ENCODE measurements around the gene DEUP1. TPM values are rescaled to one million over a fixed set of nuclear protein-coding genes. Genes with fewer than 3 reads are reported as not detected.

DEUP1 gene
- total and polyA plus RNA-seq, 4 donors: 0.39 to 2.4 (median 1.2) TPM

DNA sequence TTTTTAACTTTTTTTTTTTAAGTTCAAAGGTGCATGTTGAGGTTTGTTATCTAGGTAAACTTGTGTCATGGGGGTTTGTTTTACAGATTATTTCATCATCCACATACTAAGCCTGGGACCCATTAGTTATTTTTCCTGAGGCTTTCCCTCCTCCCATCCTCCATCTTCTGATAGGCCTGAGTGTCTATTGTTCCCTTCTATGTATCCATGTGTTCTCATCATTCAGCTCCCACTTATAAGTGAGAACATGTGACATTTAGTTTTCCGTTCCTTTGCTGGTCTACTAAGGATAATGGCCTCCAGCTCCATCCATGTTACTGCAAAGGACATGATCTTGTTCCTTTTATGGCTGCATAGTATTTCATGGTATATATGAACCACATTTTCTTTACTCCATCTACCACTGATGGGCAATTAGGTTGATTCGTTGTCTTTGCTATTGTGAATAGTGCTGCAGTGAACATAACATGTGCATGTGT is 14.4 kb downstream of the DEUP1 start:
- H3K36me3 ChIP-seq (ENCODE audit: control insufficient read depth in 4 of 4, insufficient read depth in 4 of 4, low read length in 4 of 4): no peaks in the 10 kb centered on the region
- TF ChIP-seq, protein P1, sequence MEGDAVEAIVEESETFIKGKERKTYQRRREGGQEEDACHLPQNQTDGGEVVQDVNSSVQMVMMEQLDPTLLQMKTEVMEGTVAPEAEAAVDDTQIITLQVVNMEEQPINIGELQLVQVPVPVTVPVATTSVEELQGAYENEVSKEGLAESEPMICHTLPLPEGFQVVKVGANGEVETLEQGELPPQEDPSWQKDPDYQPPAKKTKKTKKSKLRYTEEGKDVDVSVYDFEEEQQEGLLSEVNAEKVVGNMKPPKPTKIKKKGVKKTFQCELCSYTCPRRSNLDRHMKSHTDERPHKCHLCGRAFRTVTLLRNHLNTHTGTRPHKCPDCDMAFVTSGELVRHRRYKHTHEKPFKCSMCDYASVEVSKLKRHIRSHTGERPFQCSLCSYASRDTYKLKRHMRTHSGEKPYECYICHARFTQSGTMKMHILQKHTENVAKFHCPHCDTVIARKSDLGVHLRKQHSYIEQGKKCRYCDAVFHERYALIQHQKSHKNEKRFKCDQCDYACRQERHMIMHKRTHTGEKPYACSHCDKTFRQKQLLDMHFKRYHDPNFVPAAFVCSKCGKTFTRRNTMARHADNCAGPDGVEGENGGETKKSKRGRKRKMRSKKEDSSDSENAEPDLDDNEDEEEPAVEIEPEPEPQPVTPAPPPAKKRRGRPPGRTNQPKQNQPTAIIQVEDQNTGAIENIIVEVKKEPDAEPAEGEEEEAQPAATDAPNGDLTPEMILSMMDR (IDR thresholded peaks at IDR 0.05; ENCODE audit: control extremely low read depth, extremely low read depth): no peak
- WGBS, 2 donors: 87 to 95% methylated on average over 2 of the region's 2 CpGs

DNA sequence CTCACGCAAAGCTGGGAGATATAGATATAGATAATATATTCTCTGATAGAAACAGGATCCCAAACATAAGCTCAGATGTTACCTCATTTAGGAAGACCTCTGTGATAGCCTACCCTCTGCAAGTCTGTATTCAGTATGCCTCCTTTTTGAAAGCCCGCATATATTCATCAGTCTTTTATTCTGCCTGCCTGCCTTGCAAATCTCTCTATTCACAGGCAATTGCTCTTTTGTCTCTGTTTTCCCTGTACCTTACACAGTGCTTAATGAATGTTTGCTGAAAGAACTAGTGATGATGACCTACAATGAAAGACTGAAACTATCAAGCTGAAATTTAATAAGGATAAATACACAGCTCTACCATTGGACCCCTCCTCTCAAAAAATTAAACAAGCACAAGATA is 18.4 kb downstream of the DEUP1 start:
- Histone ChIP-seq H3K9ac (ENCODE audit: insufficient read depth in 1 of 2, low read length in 2 of 2) (no peak overlapping the region), H3K9me3 (ENCODE audit: control insufficient read depth in 4 of 4, insufficient read depth in 3 of 4, low read length in 3 of 4) (peaks cover 0 to 6% (median 0%) of the 10 kb centered on the region in 4 donors), H3K27ac (ENCODE audit: low read depth in 1 of 2, low read length in 1 of 2) (no peak overlapping the region), H3K4me1 (ENCODE audit: control insufficient read depth in 5 of 5, insufficient read depth in 5 of 5, low read length in 5 of 5) (no peaks in the 10 kb centered on the region), H3K27me3 (ENCODE audit: control insufficient read depth in 3 of 3, insufficient read depth in 3 of 3, low read length in 2 of 3) (no peaks in the 10 kb centered on the region), H3K36me3 (ENCODE audit: control insufficient read depth in 4 of 4, insufficient read depth in 4 of 4, low read length in 4 of 4) (no peaks in the 10 kb centered on the region), H3K4me3 (no peak overlapping the region)
- no peak for ATAC-seq (ENCODE audit: insufficient read depth, low FRiP score)
- 87 to 88% methylated on average over 2 of the region's 2 CpGs for WGBS, 2 donors
- TF ChIP-seq, protein P1 (IDR thresholded peaks at IDR 0.05; ENCODE audit: control extremely low read depth, extremely low read depth): no peak
- no peak for DNase-seq

More for the DNA sequence above, 14.4 kb downstream of the DEUP1 start:
- Histone ChIP-seq H3K9me3 (ENCODE audit: control insufficient read depth in 4 of 4, insufficient read depth in 3 of 4, low read length in 3 of 4) (no peaks in the 10 kb centered on the region), H3K4me1 (ENCODE audit: control insufficient read depth in 5 of 5, insufficient read depth in 5 of 5, low read length in 5 of 5) (no peaks in the 10 kb centered on the region), H3K27ac (ENCODE audit: low read depth in 1 of 2, low read length in 1 of 2) (no peak overlapping the region), H3K9ac (ENCODE audit: insufficient read depth in 1 of 2, low read length in 2 of 2) (no peak overlapping the region), H3K4me3 (no peak overlapping the region), H3K27me3 (ENCODE audit: control insufficient read depth in 3 of 3, insufficient read depth in 3 of 3, low read length in 2 of 3) (no peaks in the 10 kb centered on the region)
- ATAC-seq (ENCODE audit: insufficient read depth, low FRiP score): no peak
- no peak for DNase-seq

DNA sequence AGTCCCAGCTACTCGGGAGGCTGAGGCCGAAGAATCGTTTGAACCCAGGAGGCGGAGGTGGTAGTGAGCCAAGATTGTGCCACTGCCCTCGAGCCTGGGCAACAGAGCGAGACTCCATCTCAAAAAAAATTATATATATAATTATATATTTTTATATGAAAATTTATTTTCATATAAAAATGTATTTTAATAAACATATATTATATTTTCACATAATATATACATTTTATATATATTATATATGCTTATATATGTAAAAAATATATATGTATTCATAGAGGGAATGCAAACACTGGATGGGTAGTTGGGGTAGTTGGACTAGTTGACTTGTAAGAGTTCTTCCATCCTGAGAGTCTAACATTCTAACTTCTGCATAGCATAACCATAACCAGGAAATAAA is 20.3 kb downstream of the DEUP1 start:
- Histone ChIP-seq H3K9me3 (ENCODE audit: control insufficient read depth in 4 of 4, insufficient read depth in 3 of 4, low read length in 3 of 4) (peaks cover 0 to 6% (median 0%) of the 10 kb centered on the region in 4 donors), H3K27ac (ENCODE audit: low read depth in 1 of 2, low read length in 1 of 2) (no peak overlapping the region), H3K27me3 (ENCODE audit: control insufficient read depth in 3 of 3, insufficient read depth in 3 of 3, low read length in 2 of 3) (no peaks in the 10 kb centered on the region), H3K4me3 (no peak overlapping the region), H3K36me3 (ENCODE audit: control insufficient read depth in 4 of 4, insufficient read depth in 4 of 4, low read length in 4 of 4) (no peaks in the 10 kb centered on the region), H3K9ac (ENCODE audit: insufficient read depth in 1 of 2, low read length in 2 of 2) (no peak overlapping the region), H3K4me1 (ENCODE audit: control insufficient read depth in 5 of 5, insufficient read depth in 5 of 5, low read length in 5 of 5) (no peaks in the 10 kb centered on the region)
- 95 to 96% methylated on average over 6 of the region's 6 CpGs for WGBS, 2 donors
- ATAC-seq (ENCODE audit: insufficient read depth, low FRiP score) (no peak), DNase-seq (no peak)
- TF ChIP-seq, protein P1 (IDR thresholded peaks at IDR 0.05; ENCODE audit: control extremely low read depth, extremely low read depth): no peak

DNA sequence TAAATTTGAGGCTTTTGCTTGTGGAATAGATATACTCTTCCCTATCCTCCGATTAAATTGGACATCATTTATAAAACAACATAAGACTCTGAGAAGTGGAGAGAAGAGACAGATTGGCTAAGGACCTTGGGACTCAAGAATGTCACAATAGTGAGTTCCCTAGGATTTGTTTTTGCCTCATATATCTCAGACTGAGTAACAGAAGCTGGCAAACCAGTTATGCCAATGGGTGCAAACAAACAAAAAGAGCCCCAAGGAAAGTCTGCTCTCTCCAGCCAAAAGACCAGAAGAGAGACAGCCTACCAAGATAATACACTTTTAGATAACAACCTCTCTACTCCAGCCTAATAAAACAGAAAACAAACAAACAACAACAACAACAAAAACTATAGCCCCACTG is 28.9 kb downstream of the DEUP1 start:
- no peaks in the 10 kb centered on the region for H3K36me3 ChIP-seq (ENCODE audit: control insufficient read depth in 4 of 4, insufficient read depth in 4 of 4, low read length in 4 of 4)

More for the DNA sequence above, 28.9 kb downstream of the DEUP1 start:
- H3K4me1 ChIP-seq (ENCODE audit: control insufficient read depth in 5 of 5, insufficient read depth in 5 of 5, low read length in 5 of 5): no peaks in the 10 kb centered on the region
- H3K27ac ChIP-seq (ENCODE audit: low read depth in 1 of 2, low read length in 1 of 2): no peak overlapping the region
- WGBS, 2 donors: 82 to 95% methylated on average over 1 of the region's 1 CpG
- no peak for ATAC-seq (ENCODE audit: insufficient read depth, low FRiP score)
- no peak overlapping the region for H3K9ac ChIP-seq (ENCODE audit: insufficient read depth in 1 of 2, low read length in 2 of 2)
- H3K27me3 ChIP-seq (ENCODE audit: control insufficient read depth in 3 of 3, insufficient read depth in 3 of 3, low read length in 2 of 3): no peaks in the 10 kb centered on the region
- DNase-seq: peak in 1 of 3 donors; percentile 3
- H3K4me3 ChIP-seq: no peak overlapping the region
- H3K9me3 ChIP-seq (ENCODE audit: control insufficient read depth in 4 of 4, insufficient read depth in 3 of 4, low read length in 3 of 4): peaks cover 0 to 5% (median 0%) of the 10 kb centered on the region in 4 donors
- TF ChIP-seq, protein P1 (IDR thresholded peaks at IDR 0.05; ENCODE audit: control extremely low read depth, extremely low read depth): no peak

All from lung (tissue), 12 donors.